PC-3 (cell line): ENCODE data around the gene KRT8. TPM values are rescaled to one million over a fixed set of nuclear protein-coding genes. Genes with fewer than 3 reads are reported as not detected.

Experiments
- ATAC-seq: fragments of 200-7000 bp; cut with Tn5 transposase; 2 replicates; pipeline ENCODE4 v1.9.1; 2020; ENCODE audit warnings: mild to moderate bottlenecking, moderate library complexity
- BruUV-seq: library from RNA; stranded (reverse); fragments of 400-500 nt; replicated peaks from 2 replicates; lab custom pipeline; 2021; lab: Mats Ljungman, UMichigan
- CTCF ChIA-PET: fragments of 300-600 bp; sonication (Branson Sonifier 250); formaldehyde crosslinking; loops from one replicate; lab custom pipeline; 2022; ENCODE audit warnings: antibody characterized with exemption; lab: Charles Lee
- POLR2A ChIA-PET: fragments of 300-600 bp; sonication (Branson Sonifier 250); formaldehyde crosslinking; loops from one replicate; lab custom pipeline; 2022; ENCODE audit warnings: antibody characterized with exemption; ENCODE audit not compliant: unreplicated experiment; lab: Charles Lee
- DNase-seq: peaks from one replicate; pipeline ENCODE4 v3.0.0-alpha.2; 2015
- H2AFZ ChIP-seq: fragments of 300-600 bp; sonication (generic); 2 replicates; pipeline ENCODE4 v1.6.0; 2016; ENCODE audit warnings: antibody characterized with exemption, low read length
- H3F3A ChIP-seq: fragments of 300-600 bp; sonication (generic); one replicate; pipeline ENCODE4 v1.6.0; 2017; ENCODE audit warnings: antibody characterized with exemption, low read length, control low read depth, mild to moderate bottlenecking; ENCODE audit not compliant: unreplicated experiment
- H3K27ac ChIP-seq: fragments of 300-600 bp; sonication (generic); 2 replicates; pipeline ENCODE4 v1.5.1; 2016; ENCODE audit warnings: mild to moderate bottlenecking, low read length
- H3K27me3 ChIP-seq: fragments of 300-600 bp; sonication (generic); 2 replicates; pipeline ENCODE4 v1.6.1; 2016; ENCODE audit warnings: low read length, mixed read lengths
- H3K36me3 ChIP-seq: fragments of 300-600 bp; sonication (generic); 2 replicates; pipeline ENCODE4 v1.6.1; 2016; ENCODE audit warnings: low read depth, mixed run types, low read length, mixed read lengths
- H3K4me1 ChIP-seq: fragments of 300-600 bp; sonication (generic); 2 replicates; pipeline ENCODE4 v1.5.1; 2016; ENCODE audit warnings: low read length; ENCODE audit not compliant: insufficient read depth
- H3K4me2 ChIP-seq: fragments of 300-600 bp; sonication (generic); 2 replicates; pipeline ENCODE4 v1.6.0; 2016; ENCODE audit warnings: low read length
- H3K4me3 ChIP-seq: fragments of 300-600 bp; sonication (generic); 2 replicates; pipeline ENCODE4 v1.5.1; 2016; ENCODE audit warnings: mild to moderate bottlenecking, low read length, mixed read lengths
- H3K79me2 ChIP-seq: fragments of 300-600 bp; sonication (generic); 2 replicates; pipeline ENCODE4 v1.6.1; 2017; ENCODE audit warnings: low read length, mixed read lengths
- H3K9ac ChIP-seq: fragments of 300-600 bp; sonication (generic); 2 replicates; pipeline ENCODE4 v1.6.0; 2016; ENCODE audit warnings: mild to moderate bottlenecking, low read length
- H3K9me2 ChIP-seq: fragments of 300-600 bp; sonication (generic); replicated peaks from 2 replicates; pipeline ENCODE4 v1.6.1; 2016; ENCODE audit warnings: mixed run types, low read length, mixed read lengths
- H3K9me3 ChIP-seq: fragments of 300-600 bp; sonication (generic); 2 replicates; pipeline ENCODE4 v1.6.1; 2016; ENCODE audit warnings: low read length, mixed read lengths
- H4K20me1 ChIP-seq: fragments of 300-600 bp; sonication (generic); 2 replicates; pipeline ENCODE4 v1.6.1; 2016; ENCODE audit warnings: low read length, mixed read lengths
- EZH2 ChIP-seq: fragments of 300-600 bp; sonication (generic); IDR thresholded peaks from one replicate; pipeline ENCODE4 v1.6.1; 2017; ENCODE audit warnings: antibody characterized with exemption, mild to moderate bottlenecking, low read length; ENCODE audit not compliant: unreplicated experiment
- EZH2phosphoT487 ChIP-seq: fragments of 300-600 bp; sonication (generic); IDR thresholded peaks from 2 replicates; pipeline ENCODE4 v1.6.1; 2018; ENCODE audit warnings: mild to moderate bottlenecking, antibody characterized with exemption, low read length, borderline replicate concordance
- intact Hi-C: fragments of 100-400 bp; cut with micrococcal nuclease; formaldehyde crosslinking; loops from 2 replicates; pipeline ENCODE4 v1.9.0; 2023
- total RNA-seq: library from RNA; depleted of rRNA; stranded (reverse); fragments of >200 nt; gene quantifications from 2 replicates; pipeline ENCODE4 v1.2.3, GENCODE V29; 2014
- TF ChIP-seq, protein P1 (sequence below): fragments of 300-600 bp; sonication (generic); conservative IDR thresholded peaks from 2 replicates; pipeline ENCODE4 v1.5.1; 2017; ENCODE audit warnings: antibody characterized with exemption, low read depth, mild to moderate bottlenecking, low read length

KRT8 gene
- total RNA-seq, 1 experiment from 2014 or later: 719 TPM

DNA sequence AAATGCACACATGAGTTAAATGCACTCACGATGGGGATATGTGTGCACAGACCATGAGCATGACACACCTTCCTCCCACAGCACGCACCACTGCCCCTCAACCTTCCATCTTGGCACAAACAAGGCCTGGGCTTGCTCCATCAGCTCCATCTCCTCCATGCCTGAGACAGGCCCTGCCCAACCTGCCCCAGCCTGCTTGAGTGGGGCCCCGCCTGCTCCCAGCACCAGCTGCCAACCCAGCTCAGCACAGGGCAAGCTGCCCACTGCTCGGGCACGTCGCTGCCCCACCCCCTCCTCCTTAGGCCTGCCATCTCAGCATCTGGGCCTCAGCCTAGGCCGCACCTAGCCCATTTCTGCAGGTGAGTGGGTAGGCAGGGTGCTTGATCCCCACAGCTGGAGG is 28.5 kb downstream of the KRT8 start:
- peak; percentile 60 for DNase-seq

GRCh38 chr12:52874573-52875435 is 30.1 kb downstream of the KRT8 start:
- Histone ChIP-seq H2AFZ (no peak overlapping the region), H3K27ac (peak overlapping the region; percentile 97), H3K27me3 (no peaks in the 10 kb centered on the region), H3K36me3 (no peaks in the 10 kb centered on the region), H4K20me1 (no peaks in the 10 kb centered on the region), H3K9me2 (no peaks in the 10 kb centered on the region), H3K9me3 (no peaks in the 10 kb centered on the region), H3K4me2 (peak overlapping the region; percentile 81), H3K4me3 (peak overlapping the region; percentile 44), H3F3A (no peaks in the 10 kb centered on the region), H3K4me1 (peaks cover 70% of the 10 kb centered on the region), H3K9ac (peak overlapping the region; percentile 96), H3K79me2 (no peaks in the 10 kb centered on the region)
- no peak for TF ChIP-seq EZH2
- TF ChIP-seq EZH2phosphoT487: no peak
- TF ChIP-seq, protein P1, sequence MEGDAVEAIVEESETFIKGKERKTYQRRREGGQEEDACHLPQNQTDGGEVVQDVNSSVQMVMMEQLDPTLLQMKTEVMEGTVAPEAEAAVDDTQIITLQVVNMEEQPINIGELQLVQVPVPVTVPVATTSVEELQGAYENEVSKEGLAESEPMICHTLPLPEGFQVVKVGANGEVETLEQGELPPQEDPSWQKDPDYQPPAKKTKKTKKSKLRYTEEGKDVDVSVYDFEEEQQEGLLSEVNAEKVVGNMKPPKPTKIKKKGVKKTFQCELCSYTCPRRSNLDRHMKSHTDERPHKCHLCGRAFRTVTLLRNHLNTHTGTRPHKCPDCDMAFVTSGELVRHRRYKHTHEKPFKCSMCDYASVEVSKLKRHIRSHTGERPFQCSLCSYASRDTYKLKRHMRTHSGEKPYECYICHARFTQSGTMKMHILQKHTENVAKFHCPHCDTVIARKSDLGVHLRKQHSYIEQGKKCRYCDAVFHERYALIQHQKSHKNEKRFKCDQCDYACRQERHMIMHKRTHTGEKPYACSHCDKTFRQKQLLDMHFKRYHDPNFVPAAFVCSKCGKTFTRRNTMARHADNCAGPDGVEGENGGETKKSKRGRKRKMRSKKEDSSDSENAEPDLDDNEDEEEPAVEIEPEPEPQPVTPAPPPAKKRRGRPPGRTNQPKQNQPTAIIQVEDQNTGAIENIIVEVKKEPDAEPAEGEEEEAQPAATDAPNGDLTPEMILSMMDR: no peak
- TSS peak; percentile 78 for BruUV-seq
- POLR2A ChIA-PET: interaction anchor here (0.6 to 1.9 kb wide), 5 partner anchors 204 to 728 kb away, joined by 3 to 14 read pairs (median 4); partner anchors contain the start of gene SPRYD3
- no peak for ATAC-seq
- intact Hi-C loops: loop anchor here (5.0 kb wide), 3 partner anchors 433 to 728 kb away; no protein-coding TSS in a partner anchor
- CTCF ChIA-PET: interaction anchor here (0.8 to 1.0 kb wide), 4 partner anchors 9 to 479 kb away, joined by 3 to 7 read pairs (median 4); no protein-coding TSS in a partner anchor
- DNase-seq: peak; percentile 17

More for the DNA sequence above, 28.5 kb downstream of the KRT8 start:
- H4K20me1 ChIP-seq: no peaks in the 10 kb centered on the region
- no TSS peak for BruUV-seq
- no peaks in the 10 kb centered on the region for H3K9me2 ChIP-seq
- ATAC-seq: peak; percentile 4; the same call in 1 of the 2 replicates
- ChIA-PET POLR2A (interaction anchor here (0.6 kb wide), 1 partner anchor 85 kb away, joined by 5 read pairs; no protein-coding TSS in a partner anchor), CTCF (interaction anchor here (0.6 kb wide), 1 partner anchor 102 kb away, joined by 3 read pairs; no protein-coding TSS in a partner anchor)
- peak overlapping the region; percentile 22 for H3K9ac ChIP-seq
- no peaks in the 10 kb centered on the region for H3F3A ChIP-seq
- H3K36me3 ChIP-seq: no peaks in the 10 kb centered on the region
- H3K4me1 ChIP-seq: peaks cover 58% of the 10 kb centered on the region
- H3K4me2 ChIP-seq: no peak overlapping the region
- H3K4me3 ChIP-seq: no peak overlapping the region
- H3K27me3 ChIP-seq: no peaks in the 10 kb centered on the region
- no peaks in the 10 kb centered on the region for H3K79me2 ChIP-seq
- H3K9me3 ChIP-seq: no peaks in the 10 kb centered on the region
- H3K27ac ChIP-seq: peak overlapping the region; percentile 97
- no peak overlapping the region for H2AFZ ChIP-seq
- intact Hi-C loops: no loop called here
- TF ChIP-seq EZH2: no peak
- no peak for TF ChIP-seq EZH2phosphoT487
- TF ChIP-seq, protein P1: no peak
